GM21825 (cell line): ENCODE data around the gene ZSWIM3.

ENCODE experiments used
- ATAC-seq: cut with Tn5 transposase; IDR thresholded peaks from one replicate; pipeline ENCODE4 v1.9.1; 2021; ENCODE audit warnings: mild to moderate bottlenecking, moderate library complexity; ENCODE audit not compliant: unreplicated experiment

ZSWIM3 gene

DNA sequence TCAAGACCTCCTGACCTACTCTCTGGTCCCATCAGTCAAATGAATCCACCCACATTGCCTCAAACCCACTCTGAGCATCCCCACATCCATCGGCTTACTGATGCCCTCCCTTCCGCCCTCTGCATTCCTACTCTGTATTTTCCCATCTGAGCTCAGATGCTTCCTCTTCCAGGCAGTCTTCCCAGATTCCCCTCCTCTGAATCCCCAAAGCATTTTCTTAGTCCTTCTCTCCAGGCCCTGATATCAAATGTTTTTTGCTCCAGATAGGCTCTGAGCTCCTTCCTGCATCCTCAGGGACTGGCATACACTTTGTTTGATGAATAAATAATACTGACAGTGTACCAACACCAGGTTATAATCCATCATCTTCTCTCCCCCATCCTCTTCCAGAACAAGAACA lies 50.7 kb downstream of the ZSWIM3 start:
- ATAC-seq: no peak

DNA sequence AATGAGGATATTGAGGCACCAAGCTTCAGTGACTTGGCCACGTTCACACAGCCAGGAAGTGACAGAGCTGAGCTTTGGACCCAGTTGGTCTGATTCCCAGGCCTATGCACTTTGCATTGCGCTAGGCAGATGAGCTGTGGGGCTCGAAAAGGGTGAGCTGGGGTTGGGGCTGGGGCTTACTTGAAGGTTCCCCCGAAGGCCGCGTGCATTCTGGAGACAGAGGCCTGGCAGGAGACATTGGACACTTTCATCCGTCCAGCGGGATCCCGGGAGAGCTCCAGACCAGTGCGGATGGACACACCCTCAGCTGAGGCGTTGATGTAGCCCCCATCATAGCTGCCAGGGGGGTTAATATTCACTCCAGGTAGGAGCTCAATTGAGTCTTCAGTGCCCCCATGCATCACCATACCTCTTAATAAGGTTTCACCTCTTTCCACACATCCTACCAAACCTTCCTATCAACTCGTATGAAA lies 52.0 kb downstream of the ZSWIM3 start:
- ATAC-seq: no peak

- ATAC-seq: no peak
Observed at GRCh38 chr20:45909817-45910669, 52.6 kb downstream of the ZSWIM3 start.

DNA sequence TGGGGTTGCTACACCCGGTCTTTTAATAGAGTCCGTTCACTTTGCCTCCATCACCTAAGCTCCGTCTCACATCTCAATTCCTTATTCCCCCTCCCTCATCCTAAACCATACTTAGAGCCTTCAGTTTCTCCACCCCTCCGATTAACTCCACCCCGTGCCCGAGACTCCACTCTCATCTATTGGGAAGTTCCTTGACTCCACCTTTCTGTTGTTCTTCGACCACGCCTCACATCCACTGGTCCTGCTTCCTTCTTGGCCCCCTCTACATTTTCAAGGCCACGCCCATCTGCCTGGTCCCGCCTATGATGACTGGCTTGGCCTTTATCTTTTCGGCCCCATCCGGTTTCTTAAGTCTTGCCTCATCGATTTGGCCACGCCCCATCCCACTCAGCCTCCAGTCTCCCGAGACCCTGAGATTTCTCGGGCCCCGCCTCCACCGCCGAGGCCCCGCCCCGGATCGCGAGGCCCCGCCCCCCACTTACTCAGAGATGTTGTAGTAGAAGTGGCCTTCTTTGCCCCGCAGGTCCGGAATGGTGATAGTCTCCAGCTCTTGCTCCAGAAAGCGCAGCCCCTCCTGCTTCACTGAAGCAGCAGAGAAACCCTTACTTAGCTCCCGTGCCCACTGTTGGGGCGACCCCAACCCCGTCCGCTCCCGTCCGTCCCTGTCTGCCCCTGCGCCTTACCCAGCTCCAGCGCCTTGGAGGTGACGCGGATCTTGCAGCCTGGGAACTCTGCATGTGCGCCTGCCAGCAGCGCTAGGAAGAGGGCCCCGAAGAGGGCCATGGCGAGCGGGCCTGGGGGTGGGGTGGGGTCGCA lies 53.5 kb downstream of the ZSWIM3 start:
- peak; percentile 81 for ATAC-seq

GRCh38 chr20:45911486-45912343 lies 54.3 kb downstream of the ZSWIM3 start, which contains the start of gene PLTP:
PLTP (minus strand) TSS chr20:45912155; CDS start chr20:45911452, 703 bp downstream.
- no peak for ATAC-seq

DNA sequence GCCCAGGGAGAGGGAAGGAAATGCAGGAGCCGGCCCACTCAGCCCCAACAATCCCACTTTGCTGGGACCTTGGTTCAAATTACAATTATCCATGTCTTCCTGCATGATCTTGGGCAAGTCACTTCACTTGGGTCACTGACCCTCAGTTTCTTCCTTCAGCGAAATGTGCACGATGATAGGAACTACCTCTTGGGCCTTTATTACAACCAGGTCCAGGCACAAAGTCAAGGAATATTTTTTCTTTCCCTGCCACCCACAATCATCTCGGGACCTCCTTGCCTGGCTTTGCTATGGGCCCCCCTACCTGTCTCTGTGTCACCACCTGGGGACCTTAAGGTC lies 54.9 kb downstream of the ZSWIM3 start:
- no peak for ATAC-seq

DNA sequence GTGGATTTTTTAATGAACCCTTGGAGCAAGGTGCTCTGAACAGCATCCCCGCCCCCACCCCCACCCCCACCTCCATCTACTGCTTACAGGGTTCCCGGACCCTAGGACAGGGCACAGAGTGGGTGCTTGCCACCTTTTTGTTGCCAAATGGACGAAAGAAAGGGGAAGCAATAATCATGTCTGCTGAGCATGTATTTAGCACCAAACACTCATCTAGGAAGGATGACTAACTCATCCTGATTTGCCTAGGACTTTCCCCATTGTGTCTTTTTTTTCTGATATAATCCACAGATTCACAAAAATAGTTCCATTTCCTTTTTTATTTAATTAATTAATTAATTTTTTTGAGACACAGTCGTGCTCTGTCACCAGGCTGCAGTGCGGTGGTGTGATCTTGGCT lies 55.7 kb downstream of the ZSWIM3 start:
- no peak for ATAC-seq

GRCh38 chr20:45917790-45918141 lies 60.4 kb downstream of the ZSWIM3 start:
- no peak for ATAC-seq

GRCh38 chr20:45918182-45918737 lies 60.8 kb downstream of the ZSWIM3 start:
- ATAC-seq: no peak

DNA sequence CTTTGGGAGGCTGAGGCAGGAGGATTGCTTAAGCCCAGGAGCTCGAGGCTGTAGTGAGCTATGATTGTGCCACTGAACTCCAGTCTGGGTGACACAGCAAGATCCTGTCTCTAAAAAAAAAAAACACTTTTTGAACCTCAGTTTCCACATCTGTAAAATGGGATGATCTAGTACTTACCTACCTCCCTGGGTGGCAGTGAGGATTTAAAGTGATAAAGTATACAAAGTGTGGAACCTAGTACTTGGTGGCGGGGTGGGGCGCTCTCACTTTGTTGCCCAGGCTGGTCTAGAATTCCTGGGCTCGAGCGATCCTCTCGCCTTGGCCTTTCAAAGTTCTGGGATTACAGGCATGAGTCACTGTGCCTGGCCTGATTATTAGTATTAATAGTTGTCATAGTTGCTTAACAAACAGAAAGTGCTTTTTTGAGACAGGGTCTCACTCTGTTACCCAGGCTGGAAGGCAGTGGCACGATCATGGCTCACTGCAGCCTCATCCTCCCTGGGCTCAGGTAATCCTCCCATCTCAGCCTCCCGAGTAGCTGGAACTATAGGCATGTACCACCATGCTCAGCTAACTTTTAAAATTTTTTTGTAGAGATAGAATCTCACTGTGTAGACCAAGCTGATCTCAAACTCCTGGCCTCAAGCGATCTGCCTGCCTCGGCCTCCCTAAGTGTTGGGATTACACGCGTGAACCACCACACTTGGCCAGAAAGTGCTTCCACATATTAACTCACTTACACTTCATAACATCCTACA lies 61.5 kb downstream of the ZSWIM3 start:
- ATAC-seq: no peak

GRCh38 chr20:45919542-45920399 lies 62.4 kb downstream of the ZSWIM3 start:
- ATAC-seq: no peak

DNA sequence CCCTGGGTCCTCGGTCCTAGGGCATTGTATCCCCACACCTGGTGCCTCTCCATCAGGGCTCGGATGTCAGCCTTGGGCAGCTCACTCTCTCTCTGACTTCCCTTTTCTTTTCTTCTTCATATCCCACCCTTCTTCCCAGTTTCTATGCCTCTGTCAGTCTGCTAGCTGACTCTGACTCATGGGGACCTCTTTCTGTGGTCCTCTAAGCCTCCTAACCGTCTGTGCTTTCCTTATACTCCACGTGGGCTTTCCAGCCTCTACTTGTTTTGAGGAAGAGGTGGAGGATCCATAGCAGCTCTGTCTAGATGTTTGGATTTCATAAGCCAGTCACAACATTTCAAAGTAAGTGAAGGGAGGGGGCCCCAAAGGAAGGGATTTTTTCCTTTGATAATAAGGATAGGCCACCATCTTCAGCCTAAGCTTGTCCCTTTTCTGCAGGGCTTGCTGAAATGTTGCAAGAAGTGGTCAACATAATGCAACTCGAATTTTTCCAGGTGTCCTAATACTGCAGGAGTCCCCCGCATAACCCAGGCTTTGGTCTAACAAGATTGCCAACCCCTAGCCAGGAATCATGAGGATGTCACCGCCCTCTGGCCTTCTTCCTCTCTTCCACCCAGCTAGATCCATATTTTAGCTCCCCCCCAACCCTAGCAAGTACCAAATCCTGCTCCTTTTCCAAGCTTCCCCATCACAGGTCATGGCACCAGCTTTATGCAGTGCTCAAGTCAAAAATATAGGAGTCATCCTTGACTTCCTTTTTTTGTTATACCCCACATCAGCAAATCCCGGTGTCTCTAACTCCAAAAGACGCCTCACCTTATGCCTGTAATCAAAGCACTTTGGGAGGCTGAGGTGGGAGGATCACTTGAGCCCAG lies 63.3 kb downstream of the ZSWIM3 start:
- no peak for ATAC-seq

- no peak for ATAC-seq
Observed at GRCh38 chr20:45921337-45922189, 64.1 kb downstream of the ZSWIM3 start.

DNA sequence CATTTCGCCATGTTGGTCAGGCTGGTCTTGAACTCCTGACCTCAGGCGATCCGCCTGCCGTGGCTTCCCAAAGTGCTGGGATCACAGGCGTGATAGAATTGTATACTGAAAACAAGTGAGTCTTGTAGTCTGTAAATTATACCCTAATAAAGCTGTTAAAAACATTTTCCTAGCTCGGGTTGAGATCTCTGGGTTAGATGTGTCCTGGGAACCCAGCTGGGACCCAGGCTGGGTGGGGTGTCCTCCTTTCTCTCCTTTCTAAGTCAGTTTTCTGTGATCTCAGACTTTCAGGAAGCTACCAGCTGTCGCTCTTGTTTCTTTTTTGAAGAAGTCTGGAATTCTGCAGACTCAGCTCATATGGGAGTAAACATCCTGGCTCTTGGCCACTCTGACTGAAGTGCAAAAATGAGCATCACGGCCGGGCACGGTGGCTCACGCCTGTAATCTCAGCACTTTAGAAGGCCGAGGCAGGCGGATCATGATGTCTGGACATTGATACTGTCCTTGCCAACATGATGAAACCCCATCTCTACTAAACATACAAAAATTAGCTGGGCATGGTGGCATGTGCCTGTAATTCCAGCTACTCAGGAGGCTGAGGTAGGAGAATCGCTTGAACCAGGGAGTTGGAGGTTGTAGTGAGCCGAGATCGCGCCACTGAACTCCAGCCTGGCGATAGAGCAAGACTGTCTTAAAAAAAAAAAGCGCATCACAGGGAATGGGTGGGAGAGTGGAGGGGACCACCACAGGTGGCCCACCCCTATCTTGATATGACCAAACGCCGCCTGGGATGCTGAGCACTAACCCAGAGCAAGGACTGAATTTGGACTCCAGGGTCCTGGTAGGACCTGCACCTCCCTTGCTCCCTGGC lies 67.2 kb downstream of the ZSWIM3 start:
- ATAC-seq: no peak

- ATAC-seq: no peak
Observed at GRCh38 chr20:45925821-45926506, 68.5 kb downstream of the ZSWIM3 start.

- ATAC-seq: no peak
Observed at GRCh38 chr20:45926731-45927070, 69.3 kb downstream of the ZSWIM3 start.
